Karpas-422 (cell line): ENCODE data around the gene ME3. TPM values are rescaled to one million over a fixed set of nuclear protein-coding genes. Genes with fewer than 3 reads are reported as not detected.

ENCODE experiments used
- DNase-seq: peaks from one replicate; pipeline ENCODE4 v3.0.0-alpha.2; 2015
- H2AFZ ChIP-seq: fragments of 200-600 bp; sonication (generic); 2 replicates; pipeline ENCODE4 v1.6.1; 2014; ENCODE audit warnings: antibody characterized with exemption, low read length, mixed read lengths
- H3K27ac ChIP-seq: fragments of 200-600 bp; sonication (generic); 2 replicates; pipeline ENCODE4 v1.5.1; 2014; ENCODE audit warnings: mild to moderate bottlenecking, low read length, moderate library complexity
- H3K27me3 ChIP-seq: fragments of 200-600 bp; sonication (generic); 2 replicates; pipeline ENCODE4 v1.6.1; 2014; ENCODE audit warnings: low read length, mixed read lengths
- H3K36me3 ChIP-seq: fragments of 200-600 bp; sonication (generic); 2 replicates; pipeline ENCODE4 v1.6.1; 2014; ENCODE audit warnings: low read length, mixed read lengths; ENCODE audit not compliant: insufficient read depth
- H3K4me1 ChIP-seq: fragments of 200-600 bp; sonication (generic); 2 replicates; pipeline ENCODE4 v1.6.1; 2014; ENCODE audit warnings: mild to moderate bottlenecking, low read length, mixed read lengths
- H3K4me2 ChIP-seq: fragments of 200-600 bp; sonication (generic); 2 replicates; pipeline ENCODE4 v1.6.1; 2014; ENCODE audit warnings: low read length, low read depth, mild to moderate bottlenecking; ENCODE audit not compliant: poor library complexity, severe bottlenecking
- H3K4me3 ChIP-seq: fragments of 200-600 bp; sonication (generic); 2 replicates; pipeline ENCODE4 v1.5.1; 2014; ENCODE audit warnings: mild to moderate bottlenecking, antibody characterized with exemption, low read length, mixed read lengths
- H3K79me2 ChIP-seq: fragments of 200-600 bp; sonication (generic); 2 replicates; pipeline ENCODE4 v1.6.1; 2014; ENCODE audit warnings: mild to moderate bottlenecking, low read length, mixed read lengths
- H3K9ac ChIP-seq: fragments of 200-600 bp; sonication (generic); 2 replicates; pipeline ENCODE4 v1.6.0; 2014; ENCODE audit warnings: low read length
- H3K9me2 ChIP-seq: fragments of 200-600 bp; sonication (generic), shearing (Covaris generic); replicated peaks from 2 replicates; pipeline ENCODE4 v1.6.0; 2014; ENCODE audit warnings: mild to moderate bottlenecking, low read length, moderate library complexity; ENCODE audit not compliant: insufficient read depth
- H3K9me3 ChIP-seq: fragments of 300-700, 200-600 bp; sonication (generic); 2 replicates; pipeline ENCODE4 v1.6.1; 2014; ENCODE audit warnings: low read length, mixed read lengths
- H4K20me1 ChIP-seq: fragments of 200-600 bp; sonication (generic); 2 replicates; pipeline ENCODE4 v1.6.1; 2014; ENCODE audit warnings: mild to moderate bottlenecking, antibody characterized with exemption, low read length, low read depth; ENCODE audit not compliant: insufficient read depth
- total RNA-seq: library from RNA; depleted of rRNA; stranded (reverse); fragments of >200 nt; shearing (Covaris generic); gene quantifications from 2 replicates; pipeline ENCODE4 v1.2.3, GENCODE V29; 2014; ENCODE audit warnings: low replicate concordance

ME3 gene
- total RNA-seq, 1 experiment from 2014 or later: not detected

GRCh38 chr11:86458294-86459001 lies 214.0 kb downstream of the ME3 start:
- no peaks in the 10 kb centered on the region for H3K9me2 ChIP-seq
- H3K4me1 ChIP-seq: no peaks in the 10 kb centered on the region
- H3K27ac ChIP-seq: no peak overlapping the region
- H4K20me1 ChIP-seq: no peaks in the 10 kb centered on the region
- H3K4me3 ChIP-seq: no peak overlapping the region
- no peak overlapping the region for H3K9ac ChIP-seq
- DNase-seq: no peak
- no peak overlapping the region; the same call in 1 of the 2 replicates for H2AFZ ChIP-seq
- no peaks in the 10 kb centered on the region for H3K27me3 ChIP-seq
- H3K36me3 ChIP-seq: no peaks in the 10 kb centered on the region
- no peaks in the 10 kb centered on the region for H3K9me3 ChIP-seq
- no peak overlapping the region for H3K4me2 ChIP-seq
- H3K79me2 ChIP-seq: no peaks in the 10 kb centered on the region

- H3K27me3 ChIP-seq: no peaks in the 10 kb centered on the region
- no peaks in the 10 kb centered on the region for H4K20me1 ChIP-seq
- no peaks in the 10 kb centered on the region for H3K36me3 ChIP-seq
- peak; percentile 98 for DNase-seq
- no peak overlapping the region for H3K4me2 ChIP-seq
- H3K9ac ChIP-seq: no peak overlapping the region
- no peaks in the 10 kb centered on the region for H3K4me1 ChIP-seq
- no peaks in the 10 kb centered on the region for H3K9me3 ChIP-seq
- H3K27ac ChIP-seq: no peak overlapping the region
- H2AFZ ChIP-seq: no peak overlapping the region
- H3K79me2 ChIP-seq: no peaks in the 10 kb centered on the region
- H3K9me2 ChIP-seq: no peaks in the 10 kb centered on the region
- H3K4me3 ChIP-seq: no peak overlapping the region
These were observed 216.1 kb downstream of the ME3 start for GRCh38 chr11:86456075-86456939.

GRCh38 chr11:86453290-86454030 lies 219.0 kb downstream of the ME3 start:
- H3K4me2 ChIP-seq: no peak overlapping the region
- H3K36me3 ChIP-seq: no peaks in the 10 kb centered on the region
- no peaks in the 10 kb centered on the region for H3K79me2 ChIP-seq
- H3K9ac ChIP-seq: no peak overlapping the region
- H3K9me3 ChIP-seq: no peaks in the 10 kb centered on the region
- no peak for DNase-seq
- no peaks in the 10 kb centered on the region for H4K20me1 ChIP-seq
- no peak overlapping the region for H3K27ac ChIP-seq
- no peaks in the 10 kb centered on the region for H3K9me2 ChIP-seq
- H3K4me3 ChIP-seq: no peak overlapping the region
- H3K27me3 ChIP-seq: no peaks in the 10 kb centered on the region
- H2AFZ ChIP-seq: no peak overlapping the region
- H3K4me1 ChIP-seq: no peaks in the 10 kb centered on the region

- H3K4me3 ChIP-seq: no peak overlapping the region
- no peaks in the 10 kb centered on the region for H3K79me2 ChIP-seq
- H3K9ac ChIP-seq: no peak overlapping the region
- no peaks in the 10 kb centered on the region for H4K20me1 ChIP-seq
- H3K9me3 ChIP-seq: no peaks in the 10 kb centered on the region
- H3K4me1 ChIP-seq: no peaks in the 10 kb centered on the region
- no peak overlapping the region for H3K4me2 ChIP-seq
- H3K36me3 ChIP-seq: no peaks in the 10 kb centered on the region
- no peaks in the 10 kb centered on the region for H3K27me3 ChIP-seq
- no peaks in the 10 kb centered on the region for H3K9me2 ChIP-seq
- H3K27ac ChIP-seq: no peak overlapping the region
- no peak overlapping the region for H2AFZ ChIP-seq
- no peak for DNase-seq
These were observed 222.3 kb downstream of the ME3 start for GRCh38 chr11:86449993-86450629.

GRCh38 chr11:86447763-86448480 lies 224.5 kb downstream of the ME3 start:
- no peak overlapping the region for H3K9ac ChIP-seq
- H2AFZ ChIP-seq: no peak overlapping the region
- no peaks in the 10 kb centered on the region for H3K9me2 ChIP-seq
- H3K79me2 ChIP-seq: no peaks in the 10 kb centered on the region
- no peaks in the 10 kb centered on the region for H3K27me3 ChIP-seq
- DNase-seq: no peak
- H3K9me3 ChIP-seq: no peaks in the 10 kb centered on the region
- no peak overlapping the region for H3K27ac ChIP-seq
- H3K4me2 ChIP-seq: no peak overlapping the region
- no peak overlapping the region for H3K4me3 ChIP-seq
- H3K36me3 ChIP-seq: no peaks in the 10 kb centered on the region
- no peaks in the 10 kb centered on the region for H3K4me1 ChIP-seq
- no peaks in the 10 kb centered on the region for H4K20me1 ChIP-seq

- no peak overlapping the region for H2AFZ ChIP-seq
- DNase-seq: no peak
These were observed 225.5 kb downstream of the ME3 start for GRCh38 chr11:86446924-86447285.

GRCh38 chr11:86446163-86446923 lies 226.1 kb downstream of the ME3 start:
- H3K9me2 ChIP-seq: no peaks in the 10 kb centered on the region
- H3K4me2 ChIP-seq: no peak overlapping the region
- no peaks in the 10 kb centered on the region for H3K36me3 ChIP-seq
- H3K4me1 ChIP-seq: no peaks in the 10 kb centered on the region
- DNase-seq: no peak
- H3K79me2 ChIP-seq: no peaks in the 10 kb centered on the region
- H3K9me3 ChIP-seq: no peaks in the 10 kb centered on the region
- H4K20me1 ChIP-seq: no peaks in the 10 kb centered on the region
- no peak overlapping the region for H3K27ac ChIP-seq
- H3K4me3 ChIP-seq: no peak overlapping the region
- H3K9ac ChIP-seq: no peak overlapping the region
- no peaks in the 10 kb centered on the region for H3K27me3 ChIP-seq
- no peak overlapping the region for H2AFZ ChIP-seq

More at GRCh38 chr11:86446924-86447285, 225.5 kb downstream of the ME3 start:
- Histone ChIP-seq H3K79me2 (no peaks in the 10 kb centered on the region), H3K36me3 (no peaks in the 10 kb centered on the region), H3K4me3 (no peak overlapping the region), H3K9me3 (no peaks in the 10 kb centered on the region), H3K9ac (no peak overlapping the region), H3K4me1 (no peaks in the 10 kb centered on the region), H3K4me2 (no peak overlapping the region), H4K20me1 (no peaks in the 10 kb centered on the region), H3K27ac (no peak overlapping the region), H3K9me2 (no peaks in the 10 kb centered on the region), H3K27me3 (no peaks in the 10 kb centered on the region)
